ENCODE data around the gene LMOD3.

DNA sequence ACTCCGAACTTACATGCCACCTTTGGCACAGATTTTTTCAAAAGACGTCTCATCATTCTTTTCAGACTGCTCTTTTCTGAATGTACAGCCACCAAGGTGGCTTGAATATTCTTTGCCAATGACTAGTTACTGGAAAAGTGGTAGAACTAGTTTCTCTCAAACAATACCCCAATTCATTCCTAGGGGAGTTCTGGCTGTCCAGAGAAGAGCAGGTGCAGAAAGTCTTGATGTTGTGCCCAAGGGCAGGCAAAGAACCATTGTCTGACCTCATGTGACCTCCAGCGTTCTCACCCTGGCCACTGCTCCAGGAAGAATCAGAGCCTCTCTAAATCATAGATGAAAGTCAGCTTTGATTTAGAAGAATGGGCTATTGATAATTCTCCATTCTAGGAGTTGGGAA, 5.5 kb downstream of the LMOD3 start:
- TF ChIP-seq, protein P1, sequence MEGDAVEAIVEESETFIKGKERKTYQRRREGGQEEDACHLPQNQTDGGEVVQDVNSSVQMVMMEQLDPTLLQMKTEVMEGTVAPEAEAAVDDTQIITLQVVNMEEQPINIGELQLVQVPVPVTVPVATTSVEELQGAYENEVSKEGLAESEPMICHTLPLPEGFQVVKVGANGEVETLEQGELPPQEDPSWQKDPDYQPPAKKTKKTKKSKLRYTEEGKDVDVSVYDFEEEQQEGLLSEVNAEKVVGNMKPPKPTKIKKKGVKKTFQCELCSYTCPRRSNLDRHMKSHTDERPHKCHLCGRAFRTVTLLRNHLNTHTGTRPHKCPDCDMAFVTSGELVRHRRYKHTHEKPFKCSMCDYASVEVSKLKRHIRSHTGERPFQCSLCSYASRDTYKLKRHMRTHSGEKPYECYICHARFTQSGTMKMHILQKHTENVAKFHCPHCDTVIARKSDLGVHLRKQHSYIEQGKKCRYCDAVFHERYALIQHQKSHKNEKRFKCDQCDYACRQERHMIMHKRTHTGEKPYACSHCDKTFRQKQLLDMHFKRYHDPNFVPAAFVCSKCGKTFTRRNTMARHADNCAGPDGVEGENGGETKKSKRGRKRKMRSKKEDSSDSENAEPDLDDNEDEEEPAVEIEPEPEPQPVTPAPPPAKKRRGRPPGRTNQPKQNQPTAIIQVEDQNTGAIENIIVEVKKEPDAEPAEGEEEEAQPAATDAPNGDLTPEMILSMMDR (IDR thresholded peaks at IDR 0.05) = no peak
- no peak for TF ChIP-seq POLR2A (IDR thresholded peaks at IDR 0.05)
